Prostate gland (tissue), 2 donors: ENCODE results near the gene SNPH. TPM values are rescaled to one million over a fixed set of nuclear protein-coding genes. Genes with fewer than 3 reads are reported as not detected.

Experiments used
- DNase-seq: peaks from one replicate; pipeline ENCODE4 v3.0.0-alpha.2; 2019; ENCODE audit warnings: low spot score
- H3K27ac ChIP-seq, 2 donors: fragments of 200-600 bp; sonication (generic); 2 replicates each; pipeline ENCODE4 v1.5.1; 2017 to 2019
- H3K27me3 ChIP-seq: fragments of 200-600 bp; sonication (generic); replicated peaks from 2 replicates; pipeline ENCODE4 v1.5.1; 2019; ENCODE audit not compliant: insufficient read depth
- H3K36me3 ChIP-seq, 2 donors: fragments of 200-600 bp; sonication (generic); 1 replicate in 1 of 2; 2 replicates in 1 of 2; pipeline versions ENCODE4 v1.5.1 to v1.8.1; 2017 to 2019
- H3K4me1 ChIP-seq: fragments of 200-600 bp; sonication (generic); replicated peaks from 2 replicates; pipeline ENCODE4 v1.5.1; 2019
- H3K4me3 ChIP-seq, 2 donors: fragments of 200-600 bp; sonication (generic); 2 replicates each; pipeline ENCODE4 v1.5.1; 2017 to 2019
- H3K9me3 ChIP-seq: fragments of 200-600 bp; sonication (generic); 2 replicates; pipeline ENCODE4 v1.5.1; 2017
- CTCF ChIP-seq, 4 experiments: fragments of 200-600 bp in 2 of 4; fragments of 450-650 bp in 2 of 4; sonication (generic) in 2 of 4; IDR thresholded peaks; 1 replicate in 3 of 4; 2 replicates in 1 of 4; pipeline ENCODE4 v1.5.1; 2016 to 2019; ENCODE audit warnings: antibody characterized with exemption in 4 of 4, mild to moderate bottlenecking in 2 of 4, moderate library complexity in 2 of 4
- POLR2A ChIP-seq: fragments of 450-650 bp; IDR thresholded peaks from one replicate; pipeline ENCODE4 v1.6.1; 2016; ENCODE audit warnings: antibody characterized with exemption, mild to moderate bottlenecking
- POLR2AphosphoS5 ChIP-seq: sonication (generic); formaldehyde crosslinking; IDR thresholded peaks from one replicate; pipeline ENCODE4 v1.6.1; 2017; ENCODE audit warnings: antibody characterized with exemption
- WGBS: methylation state at CpG from one replicate; pipeline ENCODE4 v1.1.5; 2018; 5-methylcytosine and 5-hydroxymethylcytosine counted together
- intact Hi-C: fragments of 100-400 bp; cut with DNase I; formaldehyde crosslinking; loops from one replicate; pipeline ENCODE4 v1.14.2; 2022
- total RNA-seq, 2 donors: library from RNA; depleted of rRNA; stranded (reverse); fragments of >200 nt; gene quantifications; one replicate each; pipeline ENCODE4 v1.1.0, GENCODE V29; 2016

Gene SNPH
- total RNA-seq, 2 donors from 2014 or later: 4.5 to 12.3 TPM

- Histone ChIP-seq H3K9me3 (no peaks in the 10 kb centered on the region), H3K27me3 (no peaks in the 10 kb centered on the region), H3K27ac (no peak overlapping the region), H3K4me3 (no peak overlapping the region), H3K4me1 (no peaks in the 10 kb centered on the region), H3K36me3 (no peaks in the 10 kb centered on the region)
- intact Hi-C loops: no loop called here
- no peak for DNase-seq
- WGBS: 85% methylated on average over 9 of the region's 9 CpGs
- no peak for TF ChIP-seq POLR2A
Measured at GRCh38 chr20:1308702-1309095, 42.6 kb downstream of the SNPH start.

- H3K27ac ChIP-seq: no peak overlapping the region
- TF ChIP-seq POLR2AphosphoS5: no peak
- no peak for TF ChIP-seq POLR2A
- TF ChIP-seq CTCF (IDR thresholded peaks at IDR 0.05): no peak
- no peaks in the 10 kb centered on the region for H3K4me1 ChIP-seq
- no peak for DNase-seq
- no peaks in the 10 kb centered on the region for H3K36me3 ChIP-seq
- H3K27me3 ChIP-seq: no peaks in the 10 kb centered on the region
- no peak overlapping the region for H3K4me3 ChIP-seq
- H3K9me3 ChIP-seq: no peaks in the 10 kb centered on the region
- WGBS: 83% methylated on average over 12 of the region's 12 CpGs
- intact Hi-C loops: no loop called here
Measured at GRCh38 chr20:1309439-1309847, 43.3 kb downstream of the SNPH start.

- no peaks in the 10 kb centered on the region for H3K27me3 ChIP-seq
- no peak for DNase-seq
- no peak overlapping the region for H3K27ac ChIP-seq
- no peaks in the 10 kb centered on the region for H3K36me3 ChIP-seq
- intact Hi-C loops: no loop called here
- WGBS: 53% methylated on average over 9 of the region's 9 CpGs
- TF ChIP-seq POLR2A (no peak), CTCF (IDR thresholded peaks at IDR 0.05) (no peak), POLR2AphosphoS5 (no peak)
- H3K4me1 ChIP-seq: no peaks in the 10 kb centered on the region
- H3K4me3 ChIP-seq: no peak overlapping the region
- no peaks in the 10 kb centered on the region for H3K9me3 ChIP-seq
Measured at GRCh38 chr20:1310071-1310470, 44.0 kb downstream of the SNPH start.

DNA sequence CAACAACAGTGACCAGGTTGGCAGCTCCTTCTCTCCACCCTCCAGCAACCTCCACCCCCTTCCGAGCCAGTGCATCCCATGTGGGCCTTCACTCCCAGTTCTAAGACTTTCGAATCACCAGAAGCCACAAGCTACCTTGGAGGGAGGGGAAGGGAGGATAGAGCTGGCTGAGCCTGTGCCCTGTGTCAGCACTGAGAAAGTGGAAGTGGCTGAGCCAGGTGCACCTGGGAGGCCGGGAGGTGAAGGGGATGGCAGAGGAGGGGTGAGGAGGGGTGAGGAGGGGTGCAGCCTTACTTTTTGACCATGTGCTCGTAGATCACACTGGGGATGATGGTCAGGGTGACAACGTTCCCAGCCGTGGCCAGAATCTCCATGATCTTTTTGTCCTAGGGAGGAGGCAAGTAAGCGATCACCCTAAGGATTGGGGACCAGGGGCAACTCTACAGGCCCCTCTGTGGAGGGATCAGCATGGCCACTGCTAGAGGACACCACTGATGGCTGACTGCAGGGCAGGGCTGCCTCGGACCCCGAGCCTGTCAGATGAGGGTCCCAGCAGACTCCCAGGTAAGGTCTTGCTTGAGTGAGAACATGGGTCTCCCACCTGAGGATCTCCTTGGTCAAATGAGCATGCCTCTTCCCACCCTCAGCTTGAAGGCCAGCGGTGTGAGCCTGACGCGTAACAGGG lies 44.6 kb downstream of the SNPH start:
- Histone ChIP-seq H3K36me3 (no peaks in the 10 kb centered on the region), H3K27me3 (no peaks in the 10 kb centered on the region), H3K4me1 (no peaks in the 10 kb centered on the region), H3K9me3 (no peaks in the 10 kb centered on the region), H3K4me3 (no peak overlapping the region), H3K27ac (no peak overlapping the region)
- TF ChIP-seq CTCF (IDR thresholded peaks at IDR 0.05): no peak
- no peak for TF ChIP-seq POLR2A
- TF ChIP-seq POLR2AphosphoS5: no peak
- intact Hi-C loops: no loop called here
- WGBS: 86% methylated on average over 12 of the region's 12 CpGs
- no peak for DNase-seq

DNA sequence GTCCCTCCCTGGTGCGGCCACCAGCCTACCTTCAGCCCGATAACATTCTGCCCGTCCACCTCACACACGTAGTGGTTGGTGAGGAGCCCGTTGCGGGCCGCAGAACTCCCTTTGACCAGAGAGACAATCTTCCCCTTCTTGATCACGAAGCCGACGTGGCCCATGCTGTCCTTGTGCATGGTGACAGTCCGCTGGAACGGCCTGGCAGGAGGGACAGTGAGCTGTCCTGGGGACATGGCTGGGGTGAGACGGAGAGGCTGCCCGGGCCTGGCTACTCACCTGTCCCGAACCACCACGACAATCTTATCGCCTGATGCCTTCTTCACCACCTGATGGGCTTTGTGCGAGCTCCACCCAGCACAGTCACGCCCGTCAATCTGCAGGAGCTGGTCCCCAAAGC lies 46.2 kb downstream of the SNPH start:
- H3K9me3 ChIP-seq: no peaks in the 10 kb centered on the region
- H3K36me3 ChIP-seq: no peaks in the 10 kb centered on the region
- no peaks in the 10 kb centered on the region for H3K27me3 ChIP-seq
- TF ChIP-seq POLR2AphosphoS5 (no peak), CTCF (IDR thresholded peaks at IDR 0.05) (no peak), POLR2A (no peak)
- H3K4me3 ChIP-seq: no peak overlapping the region
- no peak overlapping the region for H3K27ac ChIP-seq
- 93% methylated on average over 20 of the region's 20 CpGs for WGBS
- DNase-seq: no peak
- intact Hi-C loops: loop anchor here (2.0 kb wide), 1 partner anchor 124 kb away; no protein-coding TSS in a partner anchor
- no peaks in the 10 kb centered on the region for H3K4me1 ChIP-seq
